ENCODE results near the gene AGBL1.

AGBL1 gene

GRCh38 chr15:86079508-86080266 lies at the start of gene AGBL1:
TSS of gene AGBL1 (plus strand) at chr15:86079871.
- DNase-seq = no peak

DNA sequence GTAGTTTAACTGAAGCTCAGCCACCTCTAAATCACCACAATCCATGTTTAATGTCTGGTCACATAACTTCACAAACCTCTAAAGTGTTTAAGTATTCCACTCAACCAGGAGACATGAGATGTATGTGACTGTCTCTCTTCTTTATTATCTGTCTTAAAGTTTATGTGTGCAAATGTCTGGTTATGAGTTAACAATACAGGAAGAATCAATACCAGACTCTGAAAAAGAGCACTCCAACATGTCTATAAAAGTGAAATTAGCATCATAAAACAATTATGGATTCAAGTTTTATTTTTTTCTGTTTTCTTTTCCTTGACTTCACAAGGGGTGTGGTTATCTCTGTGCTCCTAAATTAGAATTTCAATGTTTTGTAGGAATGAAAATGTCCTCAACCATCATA lies 44.8 kb upstream of the AGBL1 start:
- no peak for DNase-seq

DNA sequence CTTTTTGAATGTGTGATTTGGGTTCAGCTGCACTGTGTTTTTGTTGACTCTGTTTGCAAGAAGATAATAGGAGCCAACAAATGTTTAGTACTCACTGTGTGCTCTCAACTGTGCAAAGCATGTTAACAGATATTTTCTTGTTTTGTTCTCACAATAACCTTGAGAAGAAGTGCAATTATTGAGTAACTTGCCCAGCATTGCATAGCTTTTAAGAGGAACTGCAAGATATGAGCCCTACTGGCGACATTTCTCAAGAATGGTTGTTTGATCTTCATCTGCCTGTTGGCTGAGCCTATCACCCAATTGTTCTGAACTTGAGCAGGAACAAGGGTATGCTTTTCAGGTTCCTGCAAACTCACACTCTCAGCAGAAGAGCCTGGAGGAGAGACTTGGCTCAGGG lies 43.4 kb upstream of the AGBL1 start:
- no peak for DNase-seq

DNA sequence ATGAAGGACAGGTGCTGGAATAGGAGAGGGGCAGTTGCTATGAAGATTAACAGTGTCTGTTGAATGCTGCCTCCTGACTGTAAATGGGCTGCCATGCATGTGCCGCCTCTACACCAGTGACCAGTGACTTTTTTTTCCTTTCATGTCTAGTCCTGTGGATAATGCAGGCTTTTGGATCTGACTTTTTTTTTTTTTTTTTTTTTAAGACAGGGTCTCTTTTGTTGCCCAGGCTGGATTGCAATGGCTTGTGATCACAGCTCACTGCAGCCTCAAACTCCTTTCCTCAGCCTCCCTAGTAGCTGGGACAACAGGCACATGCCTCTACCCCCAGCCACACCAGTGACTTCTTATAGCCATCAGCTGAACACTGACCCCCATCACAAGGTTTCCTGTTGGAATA lies 41.2 kb upstream of the AGBL1 start:
- no peak for DNase-seq

DNA sequence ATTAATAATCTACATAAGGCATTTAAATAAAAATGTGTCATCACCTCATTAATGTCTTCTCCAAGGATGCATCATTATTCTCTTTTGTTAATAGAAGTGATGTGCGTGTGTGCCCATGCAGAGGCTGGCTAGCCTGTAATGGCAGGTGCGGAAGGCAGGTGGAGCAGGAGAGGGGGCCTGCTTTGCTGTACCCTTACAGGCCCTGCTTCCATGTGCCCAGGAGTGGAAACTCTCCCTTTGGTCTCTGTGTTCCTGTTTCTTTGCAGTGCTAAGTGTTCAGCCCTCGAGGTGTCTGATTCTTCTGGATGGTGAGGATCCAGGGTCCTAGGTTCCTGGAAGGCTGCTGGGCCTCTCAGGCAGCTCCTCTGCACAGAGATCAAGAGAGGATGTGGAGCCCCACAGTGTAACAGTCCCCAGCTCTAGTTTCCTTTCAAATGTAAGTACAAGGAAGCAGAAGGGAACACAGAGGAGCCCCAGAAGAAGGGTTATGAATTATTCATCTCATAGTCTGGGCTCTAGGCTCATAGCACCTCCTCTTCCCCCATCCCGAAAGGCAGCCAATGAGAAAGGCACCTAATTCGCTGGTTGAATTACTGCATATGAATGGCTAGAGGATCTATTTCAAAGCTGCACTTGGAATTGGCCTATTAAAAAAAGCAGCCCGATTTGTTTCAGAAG lies 39.2 kb upstream of the AGBL1 start:
- no peak for DNase-seq

DNA sequence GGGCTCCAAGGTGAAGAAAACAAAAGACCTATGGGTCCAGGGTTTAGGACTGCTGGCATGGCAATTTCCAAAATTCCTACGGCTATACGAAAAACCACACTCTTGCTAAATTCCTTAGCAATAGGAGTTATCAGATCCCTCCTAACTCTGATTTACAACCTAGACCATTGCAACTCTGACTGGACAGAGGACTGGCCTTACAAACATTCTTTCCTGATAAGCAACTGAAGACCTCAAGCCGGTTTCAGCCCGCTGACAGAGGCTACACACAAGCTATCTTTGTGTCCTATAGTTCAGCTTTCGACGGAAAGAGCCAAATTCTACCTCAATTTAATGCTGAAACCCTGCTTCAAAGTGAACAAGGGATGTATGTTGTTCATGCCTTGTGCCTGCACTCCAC lies 38.3 kb upstream of the AGBL1 start:
- DNase-seq = no peak

GRCh38 chr15:86042226-86042625 lies 37.4 kb upstream of the AGBL1 start:
- DNase-seq = no peak

DNA sequence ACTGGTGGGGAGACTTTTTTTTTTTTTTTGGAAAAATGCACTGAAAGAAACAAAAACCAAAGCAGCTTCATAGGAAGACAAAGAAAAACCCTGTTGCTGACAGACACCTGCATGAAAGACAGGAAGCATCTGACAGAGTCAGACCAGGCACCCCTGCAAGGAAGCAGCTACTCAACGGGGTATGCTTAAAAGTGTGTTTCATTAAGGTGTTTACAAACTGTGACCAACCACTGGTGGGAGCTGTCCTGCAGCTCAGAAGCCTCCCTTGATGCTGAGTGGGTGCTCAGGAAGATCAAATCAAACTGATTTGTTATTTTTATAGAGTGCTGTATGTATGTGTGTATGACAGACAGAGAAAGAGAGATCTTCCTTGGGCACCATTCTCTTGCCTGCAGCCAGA lies 34.7 kb upstream of the AGBL1 start:
- no peak for DNase-seq

DNA sequence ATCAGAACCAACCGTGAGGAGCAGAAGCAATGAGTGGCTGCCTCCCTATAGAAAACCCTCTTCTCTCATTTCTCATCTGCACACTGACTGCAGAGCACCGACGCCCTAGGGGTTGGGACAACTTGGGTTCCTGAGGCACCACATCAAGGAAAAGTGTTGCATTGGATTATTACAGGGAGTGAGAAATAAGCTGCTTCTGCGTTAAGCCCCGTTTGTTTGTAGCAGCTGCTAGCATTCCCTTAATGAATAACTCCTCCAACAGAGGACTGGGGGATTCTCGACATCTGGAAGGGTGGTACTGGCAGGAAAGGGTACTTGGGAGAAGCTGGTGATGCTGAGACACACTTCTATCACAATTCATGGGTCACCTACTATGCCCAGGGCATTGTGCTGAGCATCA lies 25.3 kb upstream of the AGBL1 start:
- DNase-seq = no peak

DNA sequence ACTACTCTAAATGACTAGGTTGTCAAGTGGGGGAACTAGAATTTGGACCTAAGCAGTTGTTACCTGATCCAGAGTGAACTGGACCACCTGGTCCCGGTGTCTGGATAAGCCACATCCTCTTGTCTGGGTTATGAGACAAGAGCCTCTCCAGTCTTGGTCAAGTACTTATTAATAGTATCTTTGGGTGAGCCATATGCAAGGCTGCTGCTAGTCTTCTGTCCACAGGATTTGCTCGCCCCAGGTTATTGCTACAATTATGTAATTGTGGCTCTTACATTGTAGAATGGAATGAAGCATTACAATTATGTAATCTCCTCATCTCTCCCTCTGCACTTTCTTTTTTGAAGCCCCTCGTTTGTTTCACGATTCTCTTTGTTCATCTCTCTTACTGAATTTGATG lies 24.0 kb upstream of the AGBL1 start:
- DNase-seq = no peak

GRCh38 chr15:86059851-86060250 lies 19.8 kb upstream of the AGBL1 start:
- no peak for DNase-seq

GRCh38 chr15:86060674-86061073 lies 19.0 kb upstream of the AGBL1 start:
- no peak for DNase-seq

DNA sequence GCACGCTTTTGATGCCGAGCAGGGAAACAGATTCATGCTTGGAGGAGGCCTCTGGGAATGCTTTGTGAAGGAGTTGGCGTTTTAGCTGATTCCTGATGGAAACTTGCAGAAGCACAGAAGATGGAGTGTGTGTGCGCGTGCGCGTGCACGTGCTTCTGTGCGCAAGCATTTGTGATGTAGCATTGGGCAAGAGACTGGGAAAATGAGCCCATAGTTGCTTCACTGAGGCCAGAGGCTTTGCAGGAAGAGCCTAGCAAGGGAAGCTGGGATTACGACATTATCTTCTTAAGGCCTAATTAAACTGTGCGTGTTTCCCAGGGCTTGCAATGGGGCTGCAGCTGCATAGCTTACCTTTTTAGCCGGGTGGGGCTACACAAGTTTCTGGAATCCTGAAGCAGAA lies 18.1 kb upstream of the AGBL1 start:
- no peak for DNase-seq

DNA sequence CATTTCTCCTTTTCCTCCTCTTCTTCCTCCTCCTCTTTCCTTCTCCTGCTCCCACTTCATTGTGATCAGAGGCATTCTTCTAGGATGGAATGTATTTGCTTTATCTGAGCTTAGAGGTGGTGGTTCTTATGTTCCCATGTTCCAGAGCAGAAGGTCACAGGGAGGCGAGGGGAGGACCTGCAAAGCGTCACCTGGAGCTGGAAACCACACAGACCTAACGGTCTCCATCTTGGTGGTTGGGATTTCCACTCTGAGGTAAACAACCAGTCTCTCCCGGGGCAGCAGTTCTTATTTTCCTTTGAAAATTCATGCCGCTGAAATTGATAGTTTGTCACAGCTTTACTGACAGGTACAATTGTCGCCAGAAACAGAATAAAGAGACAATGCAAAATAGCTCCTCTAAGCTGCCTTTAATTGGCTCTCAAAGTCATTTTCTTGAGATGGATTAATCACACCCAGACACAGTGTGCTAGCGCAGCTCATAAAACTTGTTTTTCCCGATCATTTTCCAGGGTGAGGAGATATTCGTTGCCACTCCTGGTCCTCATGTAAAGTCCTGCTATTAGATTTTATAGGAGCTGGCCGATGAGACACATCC lies 16.9 kb upstream of the AGBL1 start:
- no peak for DNase-seq

DNA sequence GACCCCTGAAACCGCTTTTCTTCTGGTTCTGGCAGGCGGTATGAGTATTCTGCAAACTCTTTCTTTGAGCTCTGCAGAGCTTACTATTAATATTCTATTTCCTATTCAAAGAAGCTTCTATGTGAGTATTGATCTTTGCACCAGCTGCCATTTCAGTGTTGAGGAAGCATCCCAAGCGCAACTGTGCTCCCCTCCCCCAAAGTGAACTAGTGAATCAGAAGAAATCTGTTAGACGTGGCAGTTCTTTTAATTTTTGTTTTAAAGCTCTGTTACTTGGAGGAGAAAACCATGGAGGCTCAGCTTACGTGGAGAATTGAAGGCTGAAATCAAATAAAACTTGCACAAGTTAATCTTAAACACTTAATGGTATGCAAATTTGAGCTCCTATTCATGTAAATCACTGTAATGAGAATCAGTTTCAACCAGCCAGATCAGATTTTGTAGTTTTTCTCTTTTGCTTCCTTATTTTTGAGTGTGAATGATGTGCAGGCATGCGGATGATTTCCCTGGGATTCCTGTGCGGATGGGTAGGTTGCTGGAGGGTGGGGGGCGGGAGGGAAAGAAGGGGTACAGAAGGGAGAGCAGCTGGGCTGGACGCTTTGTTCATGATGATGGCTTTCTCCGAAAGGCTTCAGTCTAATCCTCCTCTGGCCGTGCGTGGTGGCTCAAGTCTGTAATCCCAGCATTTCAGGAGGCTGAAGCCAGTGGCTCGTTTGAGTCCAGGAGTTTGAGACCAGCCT lies 16.1 kb upstream of the AGBL1 start:
- DNase-seq = no peak

- no peak for DNase-seq
These were observed 15.3 kb upstream of the AGBL1 start for GRCh38 chr15:86064326-86064725.

GRCh38 chr15:86066174-86066834 lies 13.4 kb upstream of the AGBL1 start:
- DNase-seq = no peak

DNA sequence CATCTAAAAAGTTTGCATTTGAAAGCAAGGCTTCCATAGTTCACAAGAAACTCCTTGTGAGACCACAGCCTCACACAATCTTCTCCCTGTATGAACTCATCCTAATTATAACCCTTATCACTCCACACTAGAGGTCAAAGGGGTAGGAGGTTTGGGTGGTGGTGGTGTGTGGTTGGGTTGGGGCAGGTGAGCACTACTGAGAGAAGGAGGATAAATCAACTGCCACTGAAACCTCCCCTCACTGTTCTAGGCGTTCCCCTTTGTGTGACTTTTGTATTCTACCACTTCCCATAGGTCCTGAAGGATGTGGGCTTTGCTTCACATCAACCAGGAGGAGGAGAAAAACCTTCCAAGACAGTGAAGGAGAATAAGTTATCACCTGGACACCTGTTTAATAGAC lies 6.4 kb upstream of the AGBL1 start:
- no peak for DNase-seq

GRCh38 chr15:86076468-86076867 lies 3.2 kb upstream of the AGBL1 start:
- no peak for DNase-seq

- DNase-seq = no peak
These were observed 2.6 kb upstream of the AGBL1 start for GRCh38 chr15:86077070-86077469.

DNA sequence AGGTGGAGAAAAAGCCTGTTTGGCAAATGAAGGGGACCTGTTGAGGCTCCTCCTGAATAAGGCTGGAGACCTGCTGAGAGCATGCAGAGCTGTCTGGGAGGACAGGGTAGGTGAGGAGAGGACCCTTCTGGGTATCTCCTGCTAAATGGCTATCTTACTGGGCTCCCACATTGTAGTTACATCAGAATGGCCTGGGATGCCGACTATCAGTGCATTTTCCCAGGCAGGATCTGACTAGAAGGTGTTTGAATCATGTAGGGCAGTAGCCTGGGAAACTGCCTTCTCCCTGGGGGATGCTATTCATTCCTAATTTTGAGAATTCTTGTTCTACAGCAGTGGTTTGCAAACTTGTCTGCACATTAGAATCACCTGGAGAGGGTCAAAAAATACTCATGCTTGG lies 631 bp downstream of the AGBL1 start:
- DNase-seq = no peak

- DNase-seq = no peak
These were observed 3.1 kb downstream of the AGBL1 start for GRCh38 chr15:86082619-86083380.
